Neural cell (in vitro differentiated cells): ENCODE data around the gene SLC25A26. TPM values are rescaled to one million over a fixed set of nuclear protein-coding genes. Genes with fewer than 3 reads are reported as not detected.

ENCODE experiments used
- H2AFZ ChIP-seq: fragments of 200-600, 300-800 bp; sonication (generic), shearing (Covaris generic); 2 replicates; pipeline ENCODE4 v1.6.0; 2014; ENCODE audit warnings: low read depth, mild to moderate bottlenecking, antibody characterized with exemption, low read length, moderate library complexity
- H3F3A ChIP-seq: fragments of 200-600 bp; shearing (Covaris generic); 2 replicates; pipeline ENCODE4 v1.6.1; 2016; ENCODE audit warnings: mild to moderate bottlenecking, moderate library complexity, mixed read lengths, antibody characterized with exemption, low read length; ENCODE audit not compliant: insufficient read depth, poor library complexity, severe bottlenecking
- H3K27ac ChIP-seq: fragments of 200-600, 300-800 bp; sonication (generic), shearing (Covaris generic); 2 replicates; pipeline ENCODE4 v1.5.1; 2014; ENCODE audit warnings: mild to moderate bottlenecking, low read length, moderate library complexity
- H3K27me3 ChIP-seq: fragments of 300-800, 200-600 bp; sonication (generic), shearing (Covaris generic); 2 replicates; pipeline ENCODE4 v1.6.0; 2014; ENCODE audit warnings: mild to moderate bottlenecking, low read depth, low read length, moderate library complexity; ENCODE audit not compliant: insufficient read depth
- H3K36me3 ChIP-seq: fragments of 300-800, 200-600 bp; sonication (generic), shearing (Covaris generic); 2 replicates; pipeline ENCODE4 v1.5.1; 2014; ENCODE audit warnings: mild to moderate bottlenecking, antibody characterized with exemption, low read length, moderate library complexity; ENCODE audit not compliant: insufficient read depth
- H3K4me2 ChIP-seq: fragments of 300-800, 200-600 bp; sonication (generic), shearing (Covaris generic); 2 replicates; pipeline ENCODE4 v1.6.0; 2014; ENCODE audit warnings: mild to moderate bottlenecking, low read length
- H3K4me3 ChIP-seq: fragments of 300-800, 200-600 bp; sonication (generic), shearing (Covaris generic); 2 replicates; pipeline ENCODE4 v1.5.1; 2014; ENCODE audit warnings: mild to moderate bottlenecking, low read length, moderate library complexity
- H3K79me2 ChIP-seq: fragments of 200-600 bp; shearing (Covaris generic); replicated peaks from 2 replicates; pipeline ENCODE4 v1.6.0; 2014; ENCODE audit warnings: mild to moderate bottlenecking, low read length, moderate library complexity; ENCODE audit not compliant: insufficient read depth
- H3K9ac ChIP-seq: fragments of 300-800, 200-600 bp; sonication (generic), shearing (Covaris generic); 2 replicates; pipeline ENCODE4 v1.6.1; 2016; ENCODE audit warnings: mild to moderate bottlenecking, low read length, mixed read lengths
- H3K9me2 ChIP-seq: fragments of 200-600 bp; shearing (Covaris generic); 2 replicates; pipeline ENCODE4 v1.6.1; 2016; ENCODE audit warnings: mild to moderate bottlenecking, low read length, mixed read lengths; ENCODE audit not compliant: insufficient read depth
- H3K9me3 ChIP-seq: fragments of 200-600, 300-800 bp; sonication (generic), shearing (Covaris generic); 2 replicates; pipeline ENCODE4 v1.6.1; 2016; ENCODE audit warnings: mild to moderate bottlenecking, mixed run types, low read length, moderate library complexity, mixed read lengths
- H4K20me1 ChIP-seq: fragments of 200-600 bp; shearing (Covaris generic); 2 replicates; pipeline ENCODE4 v1.6.1; 2016; ENCODE audit warnings: mild to moderate bottlenecking, mixed run types; ENCODE audit not compliant: insufficient read depth
- EP300 ChIP-seq: fragments of 450-650 bp; conservative IDR thresholded peaks from 2 replicates; pipeline ENCODE4 v1.6.1; 2014; ENCODE audit warnings: antibody characterized with exemption, mild to moderate bottlenecking, moderate library complexity; ENCODE audit not compliant: poor library complexity, severe bottlenecking
- EZH2 ChIP-seq: fragments of 200-600, 300-800 bp; shearing (Covaris generic), sonication (generic); IDR thresholded peaks from 2 replicates; pipeline ENCODE4 v1.6.1; 2014; ENCODE audit warnings: antibody characterized with exemption, low read length, borderline replicate concordance, mild to moderate bottlenecking; ENCODE audit not compliant: insufficient read depth, poor library complexity, severe bottlenecking
- MXI1 ChIP-seq: fragments of 450-650 bp; conservative IDR thresholded peaks from 2 replicates; pipeline ENCODE4 v1.6.1; 2014; ENCODE audit warnings: antibody characterized with exemption, mild to moderate bottlenecking; ENCODE audit not compliant: poor library complexity, severe bottlenecking
- POLR2AphosphoS5 ChIP-seq: IDR thresholded peaks from 2 replicates; pipeline ENCODE4 v1.6.1; 2012
- RAD21 ChIP-seq: fragments of 450-650 bp; conservative IDR thresholded peaks from 2 replicates; pipeline ENCODE4 v1.6.1; 2014; ENCODE audit warnings: antibody characterized with exemption, mild to moderate bottlenecking, moderate library complexity
- SMC3 ChIP-seq: fragments of 450-650 bp; conservative IDR thresholded peaks from 2 replicates; pipeline ENCODE4 v1.6.1; 2014; ENCODE audit warnings: antibody characterized with exemption, mild to moderate bottlenecking, moderate library complexity; ENCODE audit not compliant: poor library complexity
- TAF1 ChIP-seq: IDR thresholded peaks from 2 replicates; pipeline ENCODE4 v1.6.1; 2012; ENCODE audit warnings: low read depth
- polyA plus RNA-seq: library from polyadenylated mRNA; depleted of rRNA; stranded (reverse); fragments of >200 nt; gene quantifications from 2 replicates; pipeline ENCODE4 v1.2.3, GENCODE V29; 2014
- TF ChIP-seq, protein P1 (sequence below): IDR thresholded peaks from 2 replicates; pipeline ENCODE4 v1.6.1; 2012; ENCODE audit warnings: borderline replicate concordance
- TF ChIP-seq, protein P2 (sequence below): fragments of 450-650 bp; IDR thresholded peaks from 2 replicates; pipeline ENCODE4 v1.5.1; 2014; ENCODE audit warnings: antibody characterized with exemption, mild to moderate bottlenecking, moderate library complexity; ENCODE audit not compliant: poor library complexity, severe bottlenecking

SLC25A26 gene
- polyA plus RNA-seq, 1 donor from 2014 or later = 21.0 TPM

DNA sequence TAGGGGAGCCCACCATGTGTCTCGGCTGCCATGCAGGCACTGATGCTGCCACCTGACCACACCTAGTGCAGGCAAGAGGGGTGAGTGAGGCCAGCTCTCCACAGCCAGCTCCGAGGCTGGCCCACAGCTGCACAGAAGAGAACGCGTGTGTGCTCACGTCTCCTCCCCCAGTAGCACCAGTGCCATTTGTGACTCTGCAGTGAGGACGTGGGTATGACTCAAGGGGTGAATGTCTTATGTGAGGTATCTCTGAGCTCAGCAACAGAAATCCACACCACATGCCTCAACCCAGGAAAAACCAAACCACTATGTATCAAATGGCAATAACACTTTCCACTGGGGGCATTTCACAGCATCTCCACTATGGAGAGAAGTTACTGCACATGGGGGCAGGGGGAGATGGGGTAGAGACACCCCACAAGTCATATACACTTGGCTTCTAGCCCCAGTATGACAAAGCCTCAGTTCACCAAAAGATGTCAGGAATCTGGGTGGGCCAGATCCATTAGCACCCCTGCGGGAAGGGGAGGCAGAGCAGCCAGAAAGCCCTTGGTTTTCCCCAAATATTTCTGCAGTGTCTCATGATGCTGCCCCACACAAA lies 192.4 kb downstream of the SLC25A26 start:
- Histone ChIP-seq H3K27ac (no peak overlapping the region), H3K36me3 (peaks cover 6% of the 10 kb centered on the region), H3K9ac (no peak overlapping the region), H2AFZ (no peak overlapping the region), H4K20me1 (no peaks in the 10 kb centered on the region), H3K27me3 (no peaks in the 10 kb centered on the region), H3K4me2 (no peak overlapping the region), H3F3A (no peaks in the 10 kb centered on the region), H3K79me2 (no peaks in the 10 kb centered on the region), H3K9me2 (no peaks in the 10 kb centered on the region), H3K9me3 (no peaks in the 10 kb centered on the region), H3K4me3 (no peak overlapping the region)
- TF ChIP-seq EZH2 = no peak
- TF ChIP-seq SMC3 = no peak
- TF ChIP-seq POLR2AphosphoS5 = no peak
- no peak for TF ChIP-seq MXI1
- TF ChIP-seq, protein P1, sequence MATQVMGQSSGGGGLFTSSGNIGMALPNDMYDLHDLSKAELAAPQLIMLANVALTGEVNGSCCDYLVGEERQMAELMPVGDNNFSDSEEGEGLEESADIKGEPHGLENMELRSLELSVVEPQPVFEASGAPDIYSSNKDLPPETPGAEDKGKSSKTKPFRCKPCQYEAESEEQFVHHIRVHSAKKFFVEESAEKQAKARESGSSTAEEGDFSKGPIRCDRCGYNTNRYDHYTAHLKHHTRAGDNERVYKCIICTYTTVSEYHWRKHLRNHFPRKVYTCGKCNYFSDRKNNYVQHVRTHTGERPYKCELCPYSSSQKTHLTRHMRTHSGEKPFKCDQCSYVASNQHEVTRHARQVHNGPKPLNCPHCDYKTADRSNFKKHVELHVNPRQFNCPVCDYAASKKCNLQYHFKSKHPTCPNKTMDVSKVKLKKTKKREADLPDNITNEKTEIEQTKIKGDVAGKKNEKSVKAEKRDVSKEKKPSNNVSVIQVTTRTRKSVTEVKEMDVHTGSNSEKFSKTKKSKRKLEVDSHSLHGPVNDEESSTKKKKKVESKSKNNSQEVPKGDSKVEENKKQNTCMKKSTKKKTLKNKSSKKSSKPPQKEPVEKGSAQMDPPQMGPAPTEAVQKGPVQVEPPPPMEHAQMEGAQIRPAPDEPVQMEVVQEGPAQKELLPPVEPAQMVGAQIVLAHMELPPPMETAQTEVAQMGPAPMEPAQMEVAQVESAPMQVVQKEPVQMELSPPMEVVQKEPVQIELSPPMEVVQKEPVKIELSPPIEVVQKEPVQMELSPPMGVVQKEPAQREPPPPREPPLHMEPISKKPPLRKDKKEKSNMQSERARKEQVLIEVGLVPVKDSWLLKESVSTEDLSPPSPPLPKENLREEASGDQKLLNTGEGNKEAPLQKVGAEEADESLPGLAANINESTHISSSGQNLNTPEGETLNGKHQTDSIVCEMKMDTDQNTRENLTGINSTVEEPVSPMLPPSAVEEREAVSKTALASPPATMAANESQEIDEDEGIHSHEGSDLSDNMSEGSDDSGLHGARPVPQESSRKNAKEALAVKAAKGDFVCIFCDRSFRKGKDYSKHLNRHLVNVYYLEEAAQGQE = no peak
- no peak for TF ChIP-seq EP300
- TF ChIP-seq RAD21 = no peak
- TF ChIP-seq, protein P2, sequence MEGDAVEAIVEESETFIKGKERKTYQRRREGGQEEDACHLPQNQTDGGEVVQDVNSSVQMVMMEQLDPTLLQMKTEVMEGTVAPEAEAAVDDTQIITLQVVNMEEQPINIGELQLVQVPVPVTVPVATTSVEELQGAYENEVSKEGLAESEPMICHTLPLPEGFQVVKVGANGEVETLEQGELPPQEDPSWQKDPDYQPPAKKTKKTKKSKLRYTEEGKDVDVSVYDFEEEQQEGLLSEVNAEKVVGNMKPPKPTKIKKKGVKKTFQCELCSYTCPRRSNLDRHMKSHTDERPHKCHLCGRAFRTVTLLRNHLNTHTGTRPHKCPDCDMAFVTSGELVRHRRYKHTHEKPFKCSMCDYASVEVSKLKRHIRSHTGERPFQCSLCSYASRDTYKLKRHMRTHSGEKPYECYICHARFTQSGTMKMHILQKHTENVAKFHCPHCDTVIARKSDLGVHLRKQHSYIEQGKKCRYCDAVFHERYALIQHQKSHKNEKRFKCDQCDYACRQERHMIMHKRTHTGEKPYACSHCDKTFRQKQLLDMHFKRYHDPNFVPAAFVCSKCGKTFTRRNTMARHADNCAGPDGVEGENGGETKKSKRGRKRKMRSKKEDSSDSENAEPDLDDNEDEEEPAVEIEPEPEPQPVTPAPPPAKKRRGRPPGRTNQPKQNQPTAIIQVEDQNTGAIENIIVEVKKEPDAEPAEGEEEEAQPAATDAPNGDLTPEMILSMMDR = no peak
- TF ChIP-seq TAF1 = no peak

GRCh38 chr3:66414846-66415245 lies 194.0 kb downstream of the SLC25A26 start:
- Histone ChIP-seq H3K9ac (no peak overlapping the region), H3K4me2 (no peak overlapping the region), H2AFZ (no peak overlapping the region), H3K27ac (no peak overlapping the region), H3K9me2 (no peaks in the 10 kb centered on the region), H3K36me3 (peaks cover 6% of the 10 kb centered on the region), H3K4me3 (no peak overlapping the region), H3K27me3 (no peaks in the 10 kb centered on the region), H3F3A (no peaks in the 10 kb centered on the region), H3K9me3 (no peaks in the 10 kb centered on the region), H4K20me1 (no peaks in the 10 kb centered on the region), H3K79me2 (peaks cover 2% of the 10 kb centered on the region)
- TF ChIP-seq, protein P2 = no peak
- no peak for TF ChIP-seq MXI1
- no peak for TF ChIP-seq RAD21
- TF ChIP-seq EZH2 = no peak
- no peak for TF ChIP-seq POLR2AphosphoS5
- TF ChIP-seq, protein P1 = no peak
